Measurements from ENCODE around the gene MRPL19.
A peak's percentile ranks its signal among the peaks of the same experiment; 100 is the strongest.
"Not testable (repeated sequence)": the region's sequence is repeated elsewhere in the genome, so short reads cannot be mapped to it uniquely, and the experiment has no call there.

MRPL19 gene

DNA sequence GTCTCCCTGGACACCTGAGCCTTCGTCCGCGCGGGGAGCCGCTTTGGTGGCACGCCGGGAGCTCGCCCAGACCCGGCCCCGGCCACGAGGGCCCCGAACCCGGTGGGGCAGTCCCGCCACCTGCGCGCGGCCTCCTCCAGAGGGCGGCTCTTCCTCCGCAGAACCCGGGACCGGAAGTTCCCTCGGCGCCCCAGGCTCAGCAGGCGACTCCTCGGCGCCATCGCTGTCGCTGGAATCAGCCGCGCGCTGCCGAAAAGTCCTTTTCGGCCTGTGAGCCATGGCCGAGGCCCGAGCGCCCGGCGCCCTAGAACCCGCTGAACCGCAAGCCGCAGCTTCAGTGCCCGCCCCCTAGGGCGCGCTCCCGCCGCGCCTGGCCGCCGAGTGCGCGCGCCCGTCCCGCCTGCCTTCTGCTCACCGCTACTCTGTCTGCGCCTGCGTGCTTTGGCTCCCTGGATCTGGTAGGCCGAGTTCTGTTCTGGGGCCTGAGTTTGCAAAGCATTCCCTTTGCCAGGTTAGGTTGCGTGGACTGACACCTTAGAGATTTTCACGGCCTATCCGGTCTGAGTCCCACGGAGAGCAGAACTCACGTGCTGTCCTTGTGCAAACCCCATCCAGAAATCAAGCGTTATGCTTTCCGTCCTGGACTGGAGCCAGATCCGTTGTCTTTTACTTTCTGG, 64.1 kb downstream of the MRPL19 start, which contains the start of gene GCFC2:
Gene GCFC2 (minus strand): TSS at position 339 of the 677 bp plus-strand sequence. CDS start 60 bp downstream, at position 279.
- H3K27me3 ChIP-seq (ENCODE audit: insufficient read depth, low read length): no peaks in the 10 kb centered on the region
- H3K4me1 ChIP-seq (ENCODE audit: insufficient read depth, low read length): peaks cover 4% of the 10 kb centered on the region; the same call in 1 of the 2 replicates
- peak within 1 kb of the TSS; percentile 70 for H3K27ac ChIP-seq (ENCODE audit: low read length)
- peaks cover 10% of the 10 kb centered on the region for H3K36me3 ChIP-seq (ENCODE audit: insufficient read depth, low read depth, low read length)
- H3K9me3 ChIP-seq (ENCODE audit: insufficient read depth, low read depth, low read length): no peaks in the 10 kb centered on the region
- H3K4me3 ChIP-seq (ENCODE audit: low read length): peak within 1 kb of the TSS; percentile 83
- H3K9ac ChIP-seq (ENCODE audit: low read depth, low read length): peak within 1 kb of the TSS; percentile 84

DNA sequence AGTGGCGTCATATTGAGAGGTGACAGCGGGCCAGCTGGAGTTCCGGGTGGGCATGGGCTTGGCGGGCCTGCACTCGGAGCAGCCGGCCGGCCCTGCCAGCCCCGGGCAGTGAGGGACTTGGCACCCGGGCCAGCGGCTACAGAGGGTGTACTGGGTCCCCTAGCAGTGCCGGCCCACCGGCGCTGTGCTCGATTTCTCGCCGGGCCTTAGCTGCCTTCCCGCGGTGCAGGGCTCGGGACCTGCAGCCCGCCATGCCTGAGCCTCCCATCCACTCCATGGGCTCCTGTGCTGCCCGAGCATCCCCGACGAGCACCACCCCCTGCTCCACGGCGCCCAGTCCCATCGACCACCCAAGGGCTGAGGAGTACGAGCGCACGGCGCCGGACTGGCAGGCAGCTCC, 65.0 kb downstream of the MRPL19 start:
- H3K27ac ChIP-seq (ENCODE audit: low read length); H3K27me3 ChIP-seq (ENCODE audit: insufficient read depth, low read length); H3K36me3 ChIP-seq (ENCODE audit: insufficient read depth, low read depth, low read length); H3K9ac ChIP-seq (ENCODE audit: low read depth, low read length); H3K4me1 ChIP-seq (ENCODE audit: insufficient read depth, low read length); H3K4me3 ChIP-seq (ENCODE audit: low read length); H3K9me3 ChIP-seq (ENCODE audit: insufficient read depth, low read depth, low read length): not testable (repeated sequence)

DNA sequence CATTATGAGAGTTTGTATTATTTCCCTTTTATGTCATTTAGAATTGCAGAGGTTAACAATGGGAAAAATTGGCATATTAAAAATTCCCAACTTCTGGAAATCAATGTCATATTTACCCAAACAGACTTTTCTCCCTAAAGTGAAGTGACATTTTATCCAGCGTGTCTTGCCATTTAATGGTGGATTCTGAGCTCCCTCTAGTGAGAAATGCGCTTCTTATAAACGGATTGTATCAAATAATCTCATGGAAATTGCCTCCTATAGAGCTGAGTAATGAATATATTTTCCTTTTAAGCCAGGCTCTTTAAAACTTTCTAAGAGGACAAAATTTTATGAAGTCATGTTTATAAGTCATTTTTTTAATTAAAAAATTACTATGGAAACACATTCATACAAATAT, 69.8 kb downstream of the MRPL19 start:
- H3K27ac ChIP-seq (ENCODE audit: low read length): no peak overlapping the region
- no peaks in the 10 kb centered on the region for H3K27me3 ChIP-seq (ENCODE audit: insufficient read depth, low read length)
- no peaks in the 10 kb centered on the region for H3K4me1 ChIP-seq (ENCODE audit: insufficient read depth, low read length)
- H3K9me3 ChIP-seq (ENCODE audit: insufficient read depth, low read depth, low read length): 0 out of 2 replicates have a peak, but pooled peaks cover 4% of the 10 kb centered on the region
- H3K9ac ChIP-seq (ENCODE audit: low read depth, low read length): no peak overlapping the region
- no peaks in the 10 kb centered on the region for H3K36me3 ChIP-seq (ENCODE audit: insufficient read depth, low read depth, low read length)
- H3K4me3 ChIP-seq (ENCODE audit: low read length): no peak overlapping the region

DNA sequence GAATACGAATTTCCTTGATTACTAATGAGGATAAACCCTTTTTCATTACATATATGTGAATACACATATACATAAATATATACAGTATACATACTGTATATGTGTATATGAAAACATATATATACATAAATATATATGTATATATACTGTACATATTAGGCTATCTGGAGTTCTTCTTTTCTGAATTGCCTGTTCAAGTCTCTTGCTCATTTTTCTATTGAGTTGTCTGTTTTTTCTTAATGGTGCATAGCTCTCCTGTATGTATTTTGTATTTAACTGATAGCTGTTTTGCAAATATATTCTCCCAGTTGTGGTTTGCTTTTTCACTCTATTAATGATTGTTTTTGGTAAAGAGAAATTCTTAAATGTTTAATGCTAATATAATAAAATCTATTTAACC, 73.0 kb downstream of the MRPL19 start:
- H3K27me3 ChIP-seq (ENCODE audit: insufficient read depth, low read length): no peaks in the 10 kb centered on the region
- H3K27ac ChIP-seq (ENCODE audit: low read length): no peak overlapping the region
- 0 out of 2 replicates have a peak, but pooled peaks cover 4% of the 10 kb centered on the region for H3K9me3 ChIP-seq (ENCODE audit: insufficient read depth, low read depth, low read length)
- H3K36me3 ChIP-seq (ENCODE audit: insufficient read depth, low read depth, low read length): no peaks in the 10 kb centered on the region
- no peaks in the 10 kb centered on the region for H3K4me1 ChIP-seq (ENCODE audit: insufficient read depth, low read length)
- H3K4me3 ChIP-seq (ENCODE audit: low read length): no peak overlapping the region
- H3K9ac ChIP-seq (ENCODE audit: low read depth, low read length): no peak overlapping the region

DNA sequence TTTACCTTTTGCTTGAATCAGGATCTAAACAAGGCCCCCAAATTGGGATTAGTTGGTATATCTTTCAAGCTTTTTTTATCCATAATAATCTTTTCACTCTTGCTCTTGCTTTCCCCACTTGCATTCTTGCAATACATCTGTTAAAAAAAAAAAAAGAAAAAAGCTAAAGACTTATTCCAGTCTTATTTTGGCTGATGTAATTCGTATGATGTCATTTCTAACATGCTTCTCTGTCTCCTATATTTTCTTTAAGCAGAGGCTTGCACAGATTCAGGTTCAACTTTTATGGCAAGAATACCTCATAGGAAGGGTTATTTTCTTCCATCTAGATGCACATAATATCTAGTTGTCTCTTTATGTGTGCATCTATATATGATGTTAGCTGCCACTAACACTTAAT, 73.9 kb downstream of the MRPL19 start:
- Histone ChIP-seq H3K27ac (ENCODE audit: low read length) (no peak overlapping the region), H3K36me3 (ENCODE audit: insufficient read depth, low read depth, low read length) (no peaks in the 10 kb centered on the region), H3K4me3 (ENCODE audit: low read length) (no peak overlapping the region), H3K27me3 (ENCODE audit: insufficient read depth, low read length) (no peaks in the 10 kb centered on the region), H3K4me1 (ENCODE audit: insufficient read depth, low read length) (no peaks in the 10 kb centered on the region), H3K9ac (ENCODE audit: low read depth, low read length) (no peak overlapping the region), H3K9me3 (ENCODE audit: insufficient read depth, low read depth, low read length) (0 out of 2 replicates have a peak, but pooled peaks cover 4% of the 10 kb centered on the region)

DNA sequence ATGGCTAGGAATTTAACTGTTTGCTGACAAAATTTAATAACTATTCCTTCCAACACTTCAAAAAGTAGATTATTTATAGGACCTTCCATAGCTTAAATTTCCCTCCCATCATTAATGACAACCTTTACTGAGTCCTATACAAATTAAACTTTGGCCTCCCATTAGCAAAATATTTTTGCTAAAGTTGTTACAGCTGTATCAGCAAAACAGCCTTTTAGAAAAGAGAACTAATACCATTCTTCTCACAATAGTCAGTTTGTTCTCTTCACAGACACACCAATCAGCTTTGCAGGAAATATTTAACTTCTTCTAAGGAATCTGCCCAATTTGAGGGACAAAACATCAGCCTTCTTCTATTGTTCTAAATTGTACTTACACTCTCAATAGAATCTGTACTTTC, 76.1 kb downstream of the MRPL19 start:
- Histone ChIP-seq H3K27me3 (ENCODE audit: insufficient read depth, low read length) (no peaks in the 10 kb centered on the region), H3K36me3 (ENCODE audit: insufficient read depth, low read depth, low read length) (no peaks in the 10 kb centered on the region), H3K9me3 (ENCODE audit: insufficient read depth, low read depth, low read length) (0 out of 2 replicates have a peak, but pooled peaks cover 4% of the 10 kb centered on the region), H3K4me1 (ENCODE audit: insufficient read depth, low read length) (no peaks in the 10 kb centered on the region), H3K9ac (ENCODE audit: low read depth, low read length) (no peak overlapping the region), H3K4me3 (ENCODE audit: low read length) (no peak overlapping the region), H3K27ac (ENCODE audit: low read length) (no peak overlapping the region)

DNA sequence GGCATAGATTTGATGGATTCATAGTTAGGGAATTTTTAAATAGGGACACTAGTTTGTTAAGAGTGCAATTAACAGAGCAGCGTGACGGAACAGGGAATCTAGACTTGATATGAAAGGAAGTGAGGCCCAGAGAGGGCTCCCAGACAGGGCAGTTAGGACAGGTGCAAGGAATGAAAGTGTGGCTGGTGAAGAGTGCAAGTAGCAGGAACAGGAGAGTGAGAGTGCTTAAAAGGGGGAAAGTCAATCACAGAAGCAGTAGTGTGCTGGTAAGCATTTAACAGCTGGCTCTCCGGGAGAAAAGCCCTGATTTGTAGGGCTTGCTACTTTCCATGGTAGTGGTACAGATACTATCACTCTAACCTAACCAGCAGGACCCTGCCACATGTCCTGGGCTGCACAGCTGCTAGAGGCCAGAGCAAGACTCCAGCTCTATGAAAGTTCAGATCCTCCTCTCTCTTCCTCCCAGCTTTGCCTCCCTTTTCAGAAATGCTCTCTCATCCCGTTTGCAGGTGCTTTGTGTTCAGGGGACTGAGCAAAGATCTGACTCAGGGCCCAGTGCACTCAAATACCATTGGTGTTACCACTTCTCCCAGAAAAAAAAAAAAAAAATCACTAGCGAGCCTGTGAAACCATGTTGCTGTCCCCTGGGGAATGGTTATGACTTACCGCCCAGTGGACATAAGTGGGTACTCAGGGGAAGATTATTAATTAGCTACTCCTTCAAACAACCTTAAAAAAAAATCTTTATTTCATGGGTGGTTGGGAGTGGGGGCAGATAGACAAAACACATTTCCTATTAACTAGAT, 82.2 kb downstream of the MRPL19 start:
- Histone ChIP-seq H3K27ac (ENCODE audit: low read length) (no peak overlapping the region), H3K9ac (ENCODE audit: low read depth, low read length) (no peak overlapping the region), H3K9me3 (ENCODE audit: insufficient read depth, low read depth, low read length) (no peaks in the 10 kb centered on the region), H3K36me3 (ENCODE audit: insufficient read depth, low read depth, low read length) (no peaks in the 10 kb centered on the region), H3K4me3 (ENCODE audit: low read length) (no peak overlapping the region), H3K27me3 (ENCODE audit: insufficient read depth, low read length) (no peaks in the 10 kb centered on the region), H3K4me1 (ENCODE audit: insufficient read depth, low read length) (no peaks in the 10 kb centered on the region)

DNA sequence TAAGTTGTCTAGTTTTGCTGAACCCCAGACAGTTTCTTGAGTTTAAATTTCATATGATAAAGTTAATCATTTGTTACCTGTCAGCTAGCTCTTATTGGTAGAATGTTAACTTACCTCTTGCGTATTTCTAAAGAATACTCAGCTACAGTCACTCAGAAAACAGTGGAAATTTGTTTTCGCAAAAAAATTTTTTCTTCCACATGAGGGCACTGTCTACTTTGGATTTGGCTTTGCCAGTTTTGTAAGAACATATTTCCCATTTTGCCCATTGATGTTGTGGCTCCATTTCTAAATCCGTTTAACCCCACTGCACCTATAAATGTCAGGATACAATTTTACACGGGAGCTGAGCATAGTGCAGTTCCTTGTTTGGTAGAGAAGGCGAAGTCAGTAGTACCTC, 83.3 kb downstream of the MRPL19 start:
- no peak overlapping the region for H3K9ac ChIP-seq (ENCODE audit: low read depth, low read length)
- H3K27ac ChIP-seq (ENCODE audit: low read length): no peak overlapping the region
- no peaks in the 10 kb centered on the region for H3K4me1 ChIP-seq (ENCODE audit: insufficient read depth, low read length)
- no peaks in the 10 kb centered on the region for H3K36me3 ChIP-seq (ENCODE audit: insufficient read depth, low read depth, low read length)
- H3K27me3 ChIP-seq (ENCODE audit: insufficient read depth, low read length): no peaks in the 10 kb centered on the region
- no peak overlapping the region for H3K4me3 ChIP-seq (ENCODE audit: low read length)
- no peaks in the 10 kb centered on the region for H3K9me3 ChIP-seq (ENCODE audit: insufficient read depth, low read depth, low read length)

DNA sequence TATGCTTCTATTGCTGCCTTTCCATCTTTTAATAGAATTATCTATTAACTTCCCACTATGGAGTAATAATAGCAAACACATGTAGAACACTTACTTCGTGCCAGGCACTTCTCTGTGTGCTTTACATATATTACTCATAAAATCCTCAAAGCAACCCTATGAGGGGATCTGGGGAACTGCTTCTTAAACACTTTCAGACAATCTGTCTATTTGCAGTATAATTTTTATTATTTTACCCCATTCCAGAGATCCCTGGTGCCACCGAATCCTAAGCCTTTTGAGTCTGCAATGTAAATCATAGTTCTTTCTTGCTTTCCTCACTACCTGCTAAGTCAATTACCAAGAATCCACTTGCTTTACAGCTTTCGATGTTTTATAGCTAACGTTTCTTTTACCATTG, 89.7 kb downstream of the MRPL19 start:
- Histone ChIP-seq H3K27me3 (ENCODE audit: insufficient read depth, low read length) (no peaks in the 10 kb centered on the region), H3K9me3 (ENCODE audit: insufficient read depth, low read depth, low read length) (no peaks in the 10 kb centered on the region), H3K36me3 (ENCODE audit: insufficient read depth, low read depth, low read length) (no peaks in the 10 kb centered on the region), H3K27ac (ENCODE audit: low read length) (no peak overlapping the region), H3K9ac (ENCODE audit: low read depth, low read length) (no peak overlapping the region), H3K4me1 (ENCODE audit: insufficient read depth, low read length) (no peaks in the 10 kb centered on the region), H3K4me3 (ENCODE audit: low read length) (no peak overlapping the region)

DNA sequence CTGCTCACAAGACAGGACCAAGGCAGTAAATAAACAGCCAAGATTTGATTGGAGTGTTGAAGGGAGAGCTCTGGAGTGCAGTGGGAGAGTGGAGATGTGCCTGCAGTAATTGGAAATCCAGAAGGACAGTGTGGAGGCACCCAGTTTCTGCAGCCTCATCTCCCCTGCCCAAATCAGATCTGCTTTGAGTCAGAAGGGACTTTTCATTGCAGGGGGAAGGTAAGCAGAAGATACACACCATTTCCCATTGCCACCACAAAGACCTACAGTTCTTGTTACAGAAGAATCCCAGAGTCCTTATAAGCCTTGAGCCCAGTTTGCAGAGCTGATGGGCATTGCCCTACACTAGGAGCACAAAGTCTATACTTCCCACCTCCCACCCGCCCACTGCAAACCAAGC, 91.4 kb downstream of the MRPL19 start:
- no peak overlapping the region for H3K9ac ChIP-seq (ENCODE audit: low read depth, low read length)
- H3K27me3 ChIP-seq (ENCODE audit: insufficient read depth, low read length): no peaks in the 10 kb centered on the region
- H3K36me3 ChIP-seq (ENCODE audit: insufficient read depth, low read depth, low read length): no peaks in the 10 kb centered on the region
- no peaks in the 10 kb centered on the region for H3K4me1 ChIP-seq (ENCODE audit: insufficient read depth, low read length)
- H3K4me3 ChIP-seq (ENCODE audit: low read length): no peak overlapping the region
- H3K27ac ChIP-seq (ENCODE audit: low read length): no peak overlapping the region
- H3K9me3 ChIP-seq (ENCODE audit: insufficient read depth, low read depth, low read length): peaks cover 8% of the 10 kb centered on the region

All from iPS-20b (cell line).